Aorta (tissue), 5 donors: ENCODE data around the gene HBS1L. TPM values are rescaled to one million over a fixed set of nuclear protein-coding genes. Genes with fewer than 3 reads are reported as not detected.

ENCODE experiments used
- ATAC-seq: fragments of 200-7000 bp; cut with Tn5 transposase; one replicate; pipeline ENCODE4 v1.9.1; 2022; ENCODE audit warnings: moderate library complexity; ENCODE audit not compliant: low FRiP score
- DNase-seq, 2 donors: peaks; one replicate each; pipeline ENCODE4 v3.0.0-alpha.2; 2020
- H3K27ac ChIP-seq, 2 donors: one replicate each; pipeline ENCODE4 v1.5.1; 2013; ENCODE audit warnings: low read length in 2 of 2, mild to moderate bottlenecking in 2 of 2, moderate library complexity in 2 of 2, control low read depth in 1 of 2, inconsistent platforms in 1 of 2, low read depth in 1 of 2
- H3K27me3 ChIP-seq, 2 donors: one replicate each; pipeline ENCODE4 v1.6.1; 2013; ENCODE audit warnings: control low read depth in 1 of 2, low read length in 1 of 2, mild to moderate bottlenecking in 1 of 2, moderate library complexity in 1 of 2; ENCODE audit not compliant: insufficient read depth in 2 of 2, control insufficient read depth in 1 of 2
- H3K36me3 ChIP-seq, 2 donors: one replicate each; pipeline ENCODE4 v1.6.1; 2013; ENCODE audit warnings: control low read depth in 1 of 2, low read length in 1 of 2, mild to moderate bottlenecking in 1 of 2; ENCODE audit not compliant: insufficient read depth in 2 of 2, control insufficient read depth in 1 of 2
- H3K4me1 ChIP-seq, 2 donors: one replicate each; pipeline ENCODE4 v1.6.1; 2013; ENCODE audit warnings: low read length in 2 of 2, control low read depth in 1 of 2, mild to moderate bottlenecking in 1 of 2, moderate library complexity in 1 of 2; ENCODE audit not compliant: insufficient read depth in 2 of 2, control insufficient read depth in 1 of 2
- H3K4me3 ChIP-seq, 2 donors: one replicate each; pipeline ENCODE4 v1.5.1; 2013; ENCODE audit warnings: low read length in 2 of 2, control low read depth in 1 of 2, mild to moderate bottlenecking in 1 of 2
- H3K9me3 ChIP-seq: one replicate; pipeline ENCODE4 v1.6.1; 2013; ENCODE audit warnings: mild to moderate bottlenecking, low read length; ENCODE audit not compliant: control insufficient read depth
- WGBS, 2 donors: extraction: QIAGEN DNeasy Blood & Tissue Kit; methylation state at CpG; one replicate each; pipeline ENCODE4 v1.1.7; 2013; 5-methylcytosine and 5-hydroxymethylcytosine counted together
- intact Hi-C, 2 donors: fragments of 100-400 bp; cut with DNase I; formaldehyde crosslinking; loops; one replicate each; pipeline versions ENCODE4 v1.14.2 to v1.15.0; 2022
- polyA plus RNA-seq, 2 donors: library from polyadenylated mRNA; stranded (reverse); fragments of 200-250 nt; gene quantifications; one replicate each; pipeline ENCODE4 v1.2.3, GENCODE V29; 2013
- total RNA-seq, 2 donors: library from RNA; stranded (reverse); fragmentation: NEBNext Ultra II Directional; extraction: Animal tissue kit (Norgen Biotek cat#: 25700); gene quantifications; one replicate each; pipeline ENCODE4 v1.2.1, GENCODE V29; 2021
- donor health status: healthy with polysubstance abuse.
- donor health status: Bipolar disorder and iron deficiency.
- donor health status: DM: no; HTN: no; CAD: no.
- donor health status: DM: no; HTN: no; CAD: no.
- donor health status: DM: yes; HTN: yes; CAD: no.

HBS1L gene
- total and polyA plus RNA-seq, 4 donors: 21.9 to 61.0 (median 48.4) TPM

GRCh38 chr6:134964451-134965203, 90.0 kb downstream of the HBS1L start:
- no peaks in the 10 kb centered on the region for H3K4me1 ChIP-seq

GRCh38 chr6:134962421-134962820, 92.2 kb downstream of the HBS1L start:
- Histone ChIP-seq H3K4me3 (no peak overlapping the region), H3K27ac (no peak overlapping the region), H3K36me3 (peaks cover 0 to 3% of the 10 kb centered on the region in 2 donors), H3K27me3 (no peaks in the 10 kb centered on the region), H3K4me1 (no peaks in the 10 kb centered on the region), H3K9me3 (no peaks in the 10 kb centered on the region)
- ATAC-seq: no peak
- DNase-seq: no peak
- intact Hi-C loops: no loop called here

More at GRCh38 chr6:134964451-134965203, 90.0 kb downstream of the HBS1L start:
- no peak for DNase-seq
- no peaks in the 10 kb centered on the region for H3K9me3 ChIP-seq
- H3K36me3 ChIP-seq: no peaks in the 10 kb centered on the region
- H3K27ac ChIP-seq: no peak overlapping the region
- intact Hi-C loops: no loop called here
- ATAC-seq: no peak
- no peaks in the 10 kb centered on the region for H3K27me3 ChIP-seq
- WGBS, 2 donors: 0 to 10% methylated on average over 1 of the region's 1 CpG
- no peak overlapping the region for H3K4me3 ChIP-seq

- Histone ChIP-seq H3K4me1 (no peaks in the 10 kb centered on the region), H3K36me3 (peaks cover 0 to 3% of the 10 kb centered on the region in 2 donors), H3K27me3 (no peaks in the 10 kb centered on the region), H3K9me3 (no peaks in the 10 kb centered on the region), H3K4me3 (no peak overlapping the region), H3K27ac (no peak overlapping the region)
- DNase-seq (no peak), ATAC-seq (no peak)
- WGBS, 2 donors: 86 to 90% methylated on average over 3 of the region's 3 CpGs
- intact Hi-C loops: no loop called here
Measured at GRCh38 chr6:134961366-134961765, 93.3 kb downstream of the HBS1L start.

- Histone ChIP-seq H3K27me3 (no peaks in the 10 kb centered on the region), H3K36me3 (peaks cover 0 to 3% of the 10 kb centered on the region in 2 donors), H3K9me3 (no peaks in the 10 kb centered on the region), H3K4me3 (no peak overlapping the region), H3K4me1 (no peaks in the 10 kb centered on the region), H3K27ac (no peak overlapping the region)
- no peak for ATAC-seq
- DNase-seq: no peak
- intact Hi-C loops: no loop called here
Measured at GRCh38 chr6:134959603-134960002, 95.0 kb downstream of the HBS1L start.

- DNase-seq: no peak
- WGBS, 2 donors: 83 to 90% methylated on average over 2 of the region's 2 CpGs
- no peak for ATAC-seq
- H3K4me1 ChIP-seq: no peaks in the 10 kb centered on the region
- peaks cover 0 to 3% of the 10 kb centered on the region in 2 donors for H3K36me3 ChIP-seq
- intact Hi-C loops: no loop called here
- H3K4me3 ChIP-seq: no peak overlapping the region
- H3K27ac ChIP-seq: no peak overlapping the region
- no peaks in the 10 kb centered on the region for H3K9me3 ChIP-seq
- H3K27me3 ChIP-seq: no peaks in the 10 kb centered on the region
Measured at GRCh38 chr6:134956676-134957075, 97.9 kb downstream of the HBS1L start.

GRCh38 chr6:134956032-134956431, 98.6 kb downstream of the HBS1L start:
- no peaks in the 10 kb centered on the region for H3K4me1 ChIP-seq
- intact Hi-C loops: no loop called here
- 91 to 92% methylated on average over 5 of the region's 5 CpGs for WGBS, 2 donors
- peaks cover 0 to 3% of the 10 kb centered on the region in 2 donors for H3K36me3 ChIP-seq
- H3K27me3 ChIP-seq: no peaks in the 10 kb centered on the region
- H3K27ac ChIP-seq: no peak overlapping the region
- DNase-seq (no peak), ATAC-seq (no peak)
- H3K9me3 ChIP-seq: no peaks in the 10 kb centered on the region
- no peak overlapping the region for H3K4me3 ChIP-seq

GRCh38 chr6:134954272-134955000, 100.2 kb downstream of the HBS1L start:
- no peak for DNase-seq
- H3K4me1 ChIP-seq: no peaks in the 10 kb centered on the region
- no peak overlapping the region for H3K27ac ChIP-seq
- no peaks in the 10 kb centered on the region for H3K27me3 ChIP-seq
- no peak overlapping the region for H3K4me3 ChIP-seq
- intact Hi-C loops: no loop called here
- H3K36me3 ChIP-seq: peaks cover 0 to 3% of the 10 kb centered on the region in 2 donors
- no peaks in the 10 kb centered on the region for H3K9me3 ChIP-seq
- ATAC-seq: no peak
- WGBS, 2 donors: 65% methylated on average over 4 of the region's 4 CpGs

GRCh38 chr6:134951494-134952263, 102.9 kb downstream of the HBS1L start:
- intact Hi-C loops: no loop called here
- Histone ChIP-seq H3K27me3 (no peaks in the 10 kb centered on the region), H3K9me3 (no peaks in the 10 kb centered on the region), H3K36me3 (no peaks in the 10 kb centered on the region), H3K4me3 (no peak overlapping the region), H3K27ac (no peak overlapping the region), H3K4me1 (no peaks in the 10 kb centered on the region)
- ATAC-seq: no peak
- 90 to 92% methylated on average over 13 of the region's 13 CpGs for WGBS, 2 donors
- DNase-seq: no peak
